Fibroblast of villous mesenchyme (primary cell): Measurements from ENCODE around the gene CPOX. TPM values are rescaled to one million over a fixed set of nuclear protein-coding genes. Genes with fewer than 3 reads are reported as not detected.

Experiments
- DNase-seq: peaks from one replicate; pipeline ENCODE4 v3.0.0-alpha.2; 2010; ENCODE audit warnings: low read depth
- H3K4me3 ChIP-seq: 2 replicates; pipeline ENCODE4 v1.5.1; 2011; ENCODE audit warnings: low read depth, mild to moderate bottlenecking, low read length
- CTCF ChIP-seq: IDR thresholded peaks from 2 replicates; pipeline ENCODE4 v1.5.1; 2012; ENCODE audit warnings: low read depth, mild to moderate bottlenecking, low read length; ENCODE audit not compliant: insufficient read depth
- total RNA-seq: library from RNA; depleted of rRNA; stranded (reverse); fragments of >200 nt; gene quantifications from 2 replicates; pipeline ENCODE4 v1.2.3, GENCODE V29; 2012

The CPOX gene
- total RNA-seq, 1 donor = 27.2 TPM

DNA sequence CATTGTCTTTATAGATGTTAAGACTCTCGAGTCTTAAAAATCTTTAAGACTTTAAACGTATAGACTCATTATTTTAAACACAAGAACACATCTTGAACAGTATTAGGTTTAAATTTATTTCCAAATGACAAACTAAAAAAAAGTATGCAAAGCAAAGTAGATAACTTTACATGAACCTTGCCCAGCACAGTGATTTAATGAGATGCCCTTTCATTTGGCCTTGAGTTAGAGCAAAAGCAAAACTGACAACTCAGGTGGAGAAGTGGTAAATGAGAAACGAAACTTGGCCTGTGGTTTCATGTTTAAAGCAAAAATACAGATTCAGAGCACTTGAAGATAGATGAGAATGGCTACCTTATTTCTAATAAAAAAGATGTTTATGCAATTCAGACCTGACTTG lies 53.1 kb downstream of the CPOX start:
- no peak for TF ChIP-seq CTCF
- H3K4me3 ChIP-seq = no peak overlapping the region
- DNase-seq = no peak

DNA sequence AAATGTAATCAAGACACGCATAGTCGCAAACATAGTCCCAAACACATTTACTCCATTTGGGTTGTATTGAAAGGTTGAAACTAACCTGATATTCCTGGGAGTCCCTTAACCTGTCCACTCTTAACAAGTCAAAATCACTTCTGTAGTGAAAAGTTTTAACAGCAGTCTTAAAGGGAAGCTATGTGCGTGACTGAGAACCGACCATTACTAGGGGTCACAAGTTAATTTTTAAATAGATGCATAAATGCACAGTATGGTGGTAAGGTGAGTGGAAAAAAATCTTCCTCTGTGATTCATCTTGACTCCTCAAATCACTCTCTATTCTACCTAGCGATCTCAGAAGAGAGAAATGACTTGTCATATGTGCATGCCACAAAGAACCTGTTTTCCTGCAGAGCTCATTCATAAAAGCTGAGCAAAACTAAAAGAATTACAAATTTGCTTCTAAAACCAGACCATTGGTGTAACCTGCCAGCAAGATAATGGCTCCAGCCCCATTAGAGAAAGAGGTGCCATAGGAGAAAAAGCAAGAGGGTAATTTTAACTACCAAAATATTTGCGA lies 56.9 kb downstream of the CPOX start:
- no peak overlapping the region for H3K4me3 ChIP-seq
- no peak for TF ChIP-seq CTCF
- DNase-seq = no peak

DNA sequence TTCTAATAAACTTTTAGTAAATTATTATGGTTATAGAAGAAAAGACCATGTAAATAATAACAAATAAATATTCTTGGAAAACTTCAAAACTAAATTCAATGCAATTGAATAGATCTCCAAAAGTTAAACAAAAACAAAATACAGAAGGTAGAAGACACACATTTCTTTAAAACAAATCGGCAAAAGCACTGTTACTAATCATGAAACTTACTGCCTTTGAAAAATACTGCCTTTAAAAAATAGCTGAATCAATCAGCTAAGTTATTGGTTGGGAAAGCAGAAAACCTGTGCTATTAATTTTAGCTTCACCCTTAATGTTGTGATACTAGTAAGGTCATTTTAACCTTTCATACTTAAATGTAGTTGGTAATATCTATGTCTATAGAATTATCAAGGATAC lies 58.7 kb downstream of the CPOX start:
- no peak for DNase-seq
- TF ChIP-seq CTCF = no peak

GRCh38 chr3:98534168-98534567 lies 59.2 kb downstream of the CPOX start:
- DNase-seq = no peak
- no peak overlapping the region for H3K4me3 ChIP-seq
- TF ChIP-seq CTCF = no peak

More for the DNA sequence above, 58.7 kb downstream of the CPOX start:
- no peak overlapping the region for H3K4me3 ChIP-seq

- DNase-seq = no peak
- TF ChIP-seq CTCF = no peak
- H3K4me3 ChIP-seq = no peak overlapping the region
These were observed 60.5 kb downstream of the CPOX start for GRCh38 chr3:98532709-98533571.

DNA sequence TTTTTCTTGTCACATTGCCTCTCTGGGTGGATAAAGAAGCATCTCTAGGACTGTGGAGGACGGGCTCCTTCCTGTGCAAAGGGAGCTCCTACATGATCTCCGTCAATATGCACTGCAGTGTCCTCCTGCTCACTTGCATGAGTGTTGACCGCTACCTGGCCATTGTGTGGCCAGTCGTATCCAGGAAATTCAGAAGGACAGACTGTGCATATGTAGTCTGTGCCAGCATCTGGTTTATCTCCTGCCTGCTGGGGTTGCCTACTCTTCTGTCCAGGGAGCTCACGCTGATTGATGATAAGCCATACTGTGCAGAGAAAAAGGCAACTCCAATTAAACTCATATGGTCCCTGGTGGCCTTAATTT lies 61.2 kb downstream of the CPOX start:
- TF ChIP-seq CTCF = no peak
- no peak for DNase-seq
- no peak overlapping the region for H3K4me3 ChIP-seq
